GM21737 (cell line): Measurements from ENCODE around the gene GRPEL2.

Experiments used
- ATAC-seq: cut with Tn5 transposase; IDR thresholded peaks from one replicate; pipeline ENCODE4 v1.9.1; 2021; ENCODE audit warnings: mild to moderate bottlenecking, moderate library complexity; ENCODE audit not compliant: unreplicated experiment

Gene GRPEL2

DNA sequence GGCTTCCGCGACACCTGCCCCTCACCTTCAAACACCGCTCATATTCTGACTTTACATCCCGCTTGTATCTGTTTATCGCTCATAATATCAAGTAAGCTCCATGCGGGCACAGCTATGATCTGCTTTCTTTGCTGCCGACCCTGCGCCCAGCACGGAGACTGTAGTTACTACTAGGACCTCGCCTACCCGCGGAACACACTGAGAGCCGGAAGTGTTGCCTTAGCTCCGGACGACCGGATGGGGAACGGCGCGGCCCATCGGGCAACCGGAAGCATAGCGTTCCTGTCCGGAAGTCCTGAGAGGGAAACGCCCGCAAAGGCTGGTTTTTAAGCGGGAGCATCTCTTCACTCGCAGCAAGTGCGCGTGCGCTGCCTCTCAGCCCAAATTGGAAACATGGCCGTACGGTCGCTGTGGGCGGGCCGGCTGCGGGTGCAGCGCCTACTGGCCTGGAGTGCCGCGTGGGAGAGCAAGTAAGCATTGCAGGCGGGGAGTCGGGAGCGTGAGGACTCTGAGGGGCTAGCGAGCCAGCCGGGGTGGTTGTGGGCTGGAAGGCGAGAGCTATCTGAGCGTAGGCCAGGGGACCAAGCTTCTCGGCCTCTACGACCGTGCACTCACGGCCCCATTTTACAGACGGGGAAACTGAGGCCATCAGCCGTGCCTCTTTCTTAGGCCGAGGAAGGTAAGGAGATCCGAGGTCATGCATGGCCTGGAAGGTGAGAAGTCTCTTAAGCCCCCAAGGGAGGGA is at the start of gene GRPEL2:
Gene GRPEL2 (plus strand): TSS at position 353 of the 745 bp plus-strand sequence. CDS start 41 bp downstream, at position 394.
- ATAC-seq, result peak; percentile 94

DNA sequence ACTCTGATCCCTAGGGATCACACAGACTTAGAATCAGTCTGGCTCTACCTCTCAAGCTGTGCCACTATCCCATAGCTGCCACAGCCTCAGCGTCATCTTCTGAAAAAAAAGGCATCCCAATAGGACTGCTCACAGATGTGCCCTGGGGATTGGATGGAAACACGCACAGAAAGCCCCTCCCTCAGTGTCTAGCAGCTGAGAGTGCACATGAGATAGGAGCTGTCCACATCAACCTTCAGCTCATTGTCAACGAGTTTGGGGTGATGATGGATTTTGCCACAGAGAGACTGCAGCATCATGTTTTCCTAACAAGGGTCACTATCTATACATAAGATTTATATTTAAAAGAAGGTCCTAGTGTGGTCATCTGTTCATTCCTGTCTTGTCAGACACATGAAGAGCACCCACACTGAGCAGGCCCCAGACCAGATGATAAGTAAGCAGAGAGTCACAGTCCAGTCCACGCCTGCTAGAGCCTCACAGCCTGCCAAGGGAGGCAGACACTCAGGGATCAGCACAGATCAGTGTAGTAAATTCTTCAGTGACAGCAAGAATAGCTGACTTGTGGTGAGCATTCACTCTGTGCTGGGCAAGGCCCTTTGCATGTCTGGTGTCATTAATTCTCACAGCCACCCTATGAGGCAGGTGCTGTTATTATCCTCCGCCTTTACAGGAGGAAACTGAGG is 47.8 kb upstream of the GRPEL2 start:
- no peak for ATAC-seq

DNA sequence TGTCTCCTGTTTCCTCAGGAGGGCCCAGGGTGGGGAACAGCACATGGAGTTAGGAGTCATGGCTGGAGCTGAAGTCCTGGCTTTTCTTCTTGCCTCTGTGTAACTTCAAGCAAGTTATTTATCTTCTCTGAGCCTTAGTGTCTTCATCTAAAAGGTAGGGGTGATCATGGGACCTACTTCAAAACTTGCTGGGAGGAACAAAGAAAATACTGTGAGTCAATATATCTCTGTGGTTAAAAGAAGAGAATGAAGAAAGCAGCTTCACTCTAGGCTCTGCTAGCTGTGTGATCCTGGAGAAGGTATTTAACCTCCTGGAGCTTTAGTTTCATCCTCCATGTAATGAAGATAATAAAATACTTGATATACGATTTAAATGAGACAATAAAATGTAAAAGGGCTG is 47.1 kb upstream of the GRPEL2 start:
- ATAC-seq, result no peak

GRCh38 chr5:149298842-149299404 is 46.4 kb upstream of the GRPEL2 start:
- ATAC-seq, result no peak

DNA sequence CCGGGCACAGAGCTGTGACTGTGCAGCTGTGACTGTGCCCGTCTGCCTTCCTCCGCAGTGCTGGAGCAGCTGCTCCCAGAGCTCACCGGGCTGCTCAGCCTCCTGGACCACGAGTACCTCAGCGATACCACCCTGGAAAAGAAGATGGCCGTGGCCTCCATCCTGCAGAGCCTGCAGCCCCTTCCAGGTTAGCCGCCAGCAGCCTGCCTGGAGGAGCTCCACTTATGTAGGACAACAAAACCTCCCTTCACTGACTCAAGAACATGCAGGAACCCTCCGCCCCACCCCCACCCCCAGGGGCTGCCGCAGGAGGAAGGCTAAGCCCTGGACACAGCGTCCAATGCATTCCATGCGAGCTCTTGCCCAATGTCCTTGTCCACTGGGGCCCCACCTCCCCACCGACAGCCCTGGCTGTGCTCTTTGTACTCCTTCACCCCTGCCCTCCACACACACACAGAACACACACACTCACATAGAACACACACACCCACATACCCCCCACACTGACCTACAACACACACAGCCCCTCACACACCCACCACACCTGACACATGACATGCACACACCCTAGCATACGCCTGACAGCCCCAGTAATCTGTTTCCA is 45.7 kb upstream of the GRPEL2 start:
- no peak for ATAC-seq

- no peak for ATAC-seq
Observed at GRCh38 chr5:149300441-149300840, 44.9 kb upstream of the GRPEL2 start.

DNA sequence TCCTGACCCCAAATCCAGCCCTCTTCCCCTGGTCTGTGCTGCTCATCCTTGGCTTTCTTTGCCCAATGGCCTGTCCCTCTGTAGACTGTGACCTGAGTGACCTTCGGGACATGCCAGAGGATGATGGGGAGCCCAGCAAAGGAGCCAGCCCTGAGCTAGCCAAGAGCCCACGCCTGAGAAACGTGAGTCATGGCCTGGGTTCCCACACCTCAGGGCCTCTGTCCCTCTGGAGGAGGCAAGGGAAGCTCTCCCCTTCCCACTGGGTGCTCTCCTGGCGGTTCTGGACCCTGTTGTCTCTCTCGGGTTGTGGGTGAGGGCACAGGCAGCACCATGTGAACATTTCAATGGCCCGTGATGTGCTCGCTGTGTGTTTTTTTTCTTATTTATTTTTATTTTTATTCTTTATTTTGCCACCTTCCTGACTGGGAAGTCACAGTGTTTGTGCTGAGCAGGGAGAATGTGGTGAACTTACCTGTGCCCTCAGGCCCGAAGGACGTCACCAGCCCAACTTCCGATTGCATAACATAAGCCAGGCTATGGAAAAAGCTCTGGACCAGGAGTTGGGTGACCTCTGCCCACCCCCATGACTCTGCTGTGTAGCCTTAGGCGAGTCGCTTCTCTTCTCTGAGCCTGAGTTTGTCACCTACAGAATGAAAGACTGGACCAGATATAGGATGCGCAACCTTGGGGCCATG is 44.1 kb upstream of the GRPEL2 start:
- ATAC-seq, result no peak

GRCh38 chr5:149301744-149302380 is 43.4 kb upstream of the GRPEL2 start:
- ATAC-seq, result no peak

DNA sequence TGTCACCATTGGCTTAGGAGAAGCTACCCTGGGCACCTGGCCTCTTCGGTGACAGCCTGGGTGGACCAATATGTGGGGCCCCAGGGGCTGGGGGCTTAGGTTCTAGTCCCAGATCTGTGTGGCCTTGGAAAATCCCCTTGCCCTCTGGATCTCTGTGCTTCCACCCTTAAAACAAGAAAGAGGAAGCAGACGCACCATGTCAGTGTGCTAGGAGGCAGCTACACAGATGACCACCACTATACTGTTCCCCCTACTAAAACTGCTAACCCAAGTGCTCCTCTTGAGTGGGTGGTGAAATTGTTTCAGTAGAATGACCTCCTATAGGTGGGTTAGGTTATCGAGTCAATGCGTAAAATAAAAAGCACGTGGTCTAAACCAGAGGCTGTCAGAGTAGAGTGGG is 42.7 kb upstream of the GRPEL2 start:
- ATAC-seq, result no peak

DNA sequence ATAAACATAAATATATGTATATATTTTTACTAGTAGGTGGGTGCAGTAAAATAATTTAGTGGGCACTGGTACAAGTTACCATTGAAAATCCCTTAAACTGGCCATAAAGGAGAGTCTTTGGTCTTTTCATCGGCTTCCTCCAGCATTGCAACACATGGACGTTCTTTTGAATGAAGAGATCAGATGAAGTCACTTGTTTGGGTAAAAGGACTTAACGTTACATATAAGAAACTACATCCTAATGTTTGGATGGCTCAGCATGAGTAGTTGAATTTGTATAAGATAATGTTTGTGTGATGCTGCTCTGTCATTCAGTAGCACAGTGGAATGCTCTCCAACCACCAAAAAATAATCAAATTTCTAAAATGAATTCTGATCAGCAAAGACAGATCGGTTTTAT is 42.1 kb upstream of the GRPEL2 start:
- ATAC-seq, result no peak

DNA sequence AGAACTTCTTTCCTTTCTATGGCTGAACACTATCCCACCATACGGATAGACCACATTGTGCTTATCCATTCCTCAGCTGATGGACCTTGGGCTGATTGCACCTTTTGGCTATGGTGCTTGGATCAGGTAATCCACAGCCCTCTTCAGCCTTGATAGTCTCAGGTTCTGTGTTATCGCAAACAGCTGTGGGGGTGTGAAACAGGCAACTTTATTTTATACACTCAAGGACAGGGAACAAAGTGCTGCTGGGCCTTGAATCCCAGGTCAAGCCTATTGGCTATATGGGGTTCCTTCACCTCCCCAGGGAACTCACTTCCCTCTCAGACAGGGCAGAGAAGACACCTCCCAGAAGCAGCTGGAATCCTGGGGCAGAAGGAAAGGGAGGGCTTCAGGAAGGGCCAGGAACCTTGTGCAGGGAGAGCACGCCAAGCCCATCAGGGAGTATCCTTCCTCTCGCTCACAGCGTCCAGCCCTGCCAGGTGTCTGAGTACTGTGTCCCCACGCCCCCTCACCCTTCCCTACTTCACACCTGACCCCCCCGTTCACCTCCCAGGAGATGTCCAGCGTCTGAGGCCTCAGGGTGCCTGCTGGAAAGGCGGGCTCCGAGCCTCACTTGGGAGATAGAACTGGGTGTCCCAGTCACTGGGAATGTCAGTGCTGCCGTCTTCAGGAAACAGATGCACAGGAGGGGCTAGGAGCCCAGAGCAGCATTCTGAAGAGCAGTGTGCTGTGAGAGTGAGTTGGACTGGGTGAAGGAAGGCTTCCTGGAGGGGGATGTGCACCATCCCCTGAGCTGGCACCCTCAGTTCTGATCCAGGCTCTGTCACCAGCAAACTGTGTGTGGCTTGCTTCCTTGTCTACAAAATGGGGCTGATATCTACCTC is 40.9 kb upstream of the GRPEL2 start:
- ATAC-seq, result no peak

GRCh38 chr5:149309354-149309753 is 35.9 kb upstream of the GRPEL2 start:
- no peak for ATAC-seq

- no peak for ATAC-seq
Observed at GRCh38 chr5:149310488-149310887, 34.8 kb upstream of the GRPEL2 start.

DNA sequence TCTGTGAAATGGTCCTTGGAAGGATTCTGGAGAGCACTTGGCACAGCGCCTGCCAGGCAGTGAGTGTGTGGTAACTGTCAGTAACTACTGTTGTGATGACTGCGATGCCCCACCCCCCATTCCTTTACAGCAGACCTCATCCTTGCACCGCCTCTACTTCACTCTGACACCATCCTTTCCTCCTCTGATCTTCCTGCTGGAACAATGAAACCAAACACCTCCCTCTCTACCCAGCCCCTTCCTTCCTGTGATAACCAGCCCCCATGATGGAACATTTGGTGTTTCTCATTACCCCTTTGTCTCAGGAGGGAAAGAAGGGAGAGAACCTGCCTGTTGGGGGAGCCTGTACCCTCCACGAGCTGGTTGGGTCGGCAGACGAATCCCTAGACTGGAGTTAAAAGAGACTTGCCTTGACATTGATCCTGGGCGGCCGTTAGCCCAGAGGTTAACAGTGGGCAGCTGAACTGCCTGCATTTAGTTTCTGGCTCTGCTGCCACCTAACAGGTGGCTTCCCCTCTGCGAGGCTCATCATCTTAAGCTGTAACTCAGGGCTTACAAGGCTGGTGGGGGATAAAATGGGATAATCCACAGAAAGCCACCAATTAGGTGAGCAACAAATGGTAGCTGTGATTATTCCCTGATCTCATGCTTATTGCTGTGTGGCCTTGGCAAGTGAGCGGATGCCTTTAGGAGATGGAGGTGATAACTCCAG is 34.2 kb upstream of the GRPEL2 start:
- no peak for ATAC-seq

- ATAC-seq, result no peak
Observed at GRCh38 chr5:149313151-149313841, 32.0 kb upstream of the GRPEL2 start.

- no peak for ATAC-seq
Observed at GRCh38 chr5:149314571-149315111, 30.7 kb upstream of the GRPEL2 start.

DNA sequence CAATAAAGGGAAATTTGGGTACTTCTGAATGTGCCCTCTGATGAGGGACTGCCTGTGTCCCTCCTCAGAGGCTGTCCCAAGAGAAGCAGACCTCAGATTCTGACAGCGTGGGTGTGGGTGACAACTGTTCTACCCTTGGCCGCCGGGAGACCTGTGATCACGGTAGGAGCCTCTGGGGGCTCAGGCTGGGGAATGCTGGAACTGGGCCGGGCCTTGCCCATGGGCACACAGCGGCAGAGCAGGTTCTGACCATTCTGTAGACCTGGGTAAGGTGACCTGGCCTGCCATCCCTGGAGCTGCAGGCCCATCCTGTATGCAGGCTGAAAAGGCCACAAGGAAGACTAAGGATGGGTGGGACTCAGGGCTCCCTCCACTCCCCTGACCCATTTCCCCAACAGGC is 29.5 kb upstream of the GRPEL2 start:
- ATAC-seq, result no peak
